Esophagus squamous epithelium (tissue), 5 donors: Measurements from ENCODE around the gene RAPGEF4. TPM values are rescaled to one million over a fixed set of nuclear protein-coding genes. Genes with fewer than 3 reads are reported as not detected.
"Not testable (repeated sequence)": the region's sequence is repeated elsewhere in the genome, so short reads cannot be mapped to it uniquely, and the experiment has no call there.

Source experiments
- DNase-seq: peaks from one replicate; lab custom pipeline; 2025; lab: John Stamatoyannopoulos, UW
- H3K27ac ChIP-seq, 4 donors: fragments of 200-600 bp; sonication (generic); one replicate each; pipeline ENCODE4 v1.5.1; 2016 to 2019; ENCODE audit warnings: mild to moderate bottlenecking in 1 of 4
- H3K27me3 ChIP-seq, 4 donors: fragments of 200-600 bp; sonication (generic); 1 replicate in 3 of 4; 2 replicates in 1 of 4; pipeline versions ENCODE4 v1.5.1 to v1.6.0; 2017 to 2021; ENCODE audit warnings: antibody characterized with exemption in 1 of 4
- H3K36me3 ChIP-seq, 3 donors: fragments of 200-600 bp; sonication (generic); one replicate each; pipeline ENCODE4 v1.5.1; 2016 to 2019
- H3K4me1 ChIP-seq, 3 donors: fragments of 200-600 bp; sonication (generic); one replicate each; pipeline ENCODE4 v1.5.1; 2017 to 2019
- H3K4me3 ChIP-seq, 4 donors: fragments of 200-600 bp; sonication (generic); 1 replicate in 3 of 4; 2 replicates in 1 of 4; pipeline ENCODE4 v1.5.1; 2016 to 2019; ENCODE audit warnings: mild to moderate bottlenecking in 2 of 4, moderate library complexity in 1 of 4
- H3K9me3 ChIP-seq, 3 donors: fragments of 200-600 bp; sonication (generic); one replicate each; pipeline ENCODE4 v1.5.1; 2016 to 2019
- POLR2A ChIP-seq, 4 donors: fragments of 450-650 bp; IDR thresholded peaks; one replicate each; pipeline ENCODE4 v1.6.1; 2017; ENCODE audit warnings: antibody characterized with exemption in 4 of 4, mild to moderate bottlenecking in 4 of 4, moderate library complexity in 3 of 4
- WGBS, 2 donors: methylation state at CpG; one replicate each; pipeline ENCODE4 v1.1.5; 2018; 5-methylcytosine and 5-hydroxymethylcytosine counted together
- intact Hi-C: fragments of 100-400 bp; cut with DNase I; formaldehyde crosslinking; loops from one replicate; pipeline ENCODE4 v1.15.0; 2022
- total RNA-seq, 4 donors: library from RNA; depleted of rRNA; stranded (reverse); fragments of >200 nt; gene quantifications; one replicate each; pipeline ENCODE4 v1.1.0, GENCODE V29; 2016
- TF ChIP-seq, protein P1 (sequence below), 6 experiments: fragments of 450-650 bp in 4 of 6; fragments of 200-600 bp in 2 of 6; sonication (generic) in 2 of 6; IDR thresholded peaks; one replicate each; pipeline ENCODE4 v1.5.1; 2016 to 2019; ENCODE audit warnings: antibody characterized with exemption in 6 of 6, mild to moderate bottlenecking in 4 of 6, moderate library complexity in 4 of 6
- donor health status: DM: yes; HTN: yes; CAD: no.

Gene RAPGEF4
- total RNA-seq, 4 donors from 2014 or later = 2.6 to 11.1 (median 2.9) TPM

GRCh38 chr2:172739661-172740266 is 4.1 kb downstream of the RAPGEF4 start:
- Histone ChIP-seq H3K36me3 (no peaks in the 10 kb centered on the region), H3K27me3 (peaks cover 0 to 25% (median 1%) of the 10 kb centered on the region in 4 donors), H3K9me3 (no peaks in the 10 kb centered on the region), H3K27ac (no peak overlapping the region), H3K4me3 (no peak overlapping the region), H3K4me1 (peaks cover 0 to 18% (median 16%) of the 10 kb centered on the region in 3 donors)
- intact Hi-C loops = no loop called here
- no peak for DNase-seq
- TF ChIP-seq POLR2A (IDR thresholded peaks at IDR 0.05) = no peak
- TF ChIP-seq, protein P1, sequence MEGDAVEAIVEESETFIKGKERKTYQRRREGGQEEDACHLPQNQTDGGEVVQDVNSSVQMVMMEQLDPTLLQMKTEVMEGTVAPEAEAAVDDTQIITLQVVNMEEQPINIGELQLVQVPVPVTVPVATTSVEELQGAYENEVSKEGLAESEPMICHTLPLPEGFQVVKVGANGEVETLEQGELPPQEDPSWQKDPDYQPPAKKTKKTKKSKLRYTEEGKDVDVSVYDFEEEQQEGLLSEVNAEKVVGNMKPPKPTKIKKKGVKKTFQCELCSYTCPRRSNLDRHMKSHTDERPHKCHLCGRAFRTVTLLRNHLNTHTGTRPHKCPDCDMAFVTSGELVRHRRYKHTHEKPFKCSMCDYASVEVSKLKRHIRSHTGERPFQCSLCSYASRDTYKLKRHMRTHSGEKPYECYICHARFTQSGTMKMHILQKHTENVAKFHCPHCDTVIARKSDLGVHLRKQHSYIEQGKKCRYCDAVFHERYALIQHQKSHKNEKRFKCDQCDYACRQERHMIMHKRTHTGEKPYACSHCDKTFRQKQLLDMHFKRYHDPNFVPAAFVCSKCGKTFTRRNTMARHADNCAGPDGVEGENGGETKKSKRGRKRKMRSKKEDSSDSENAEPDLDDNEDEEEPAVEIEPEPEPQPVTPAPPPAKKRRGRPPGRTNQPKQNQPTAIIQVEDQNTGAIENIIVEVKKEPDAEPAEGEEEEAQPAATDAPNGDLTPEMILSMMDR (IDR thresholded peaks at IDR 0.05) = no peak
- 68% methylated on average over 7 of the region's 7 CpGs for WGBS, 2 donors

DNA sequence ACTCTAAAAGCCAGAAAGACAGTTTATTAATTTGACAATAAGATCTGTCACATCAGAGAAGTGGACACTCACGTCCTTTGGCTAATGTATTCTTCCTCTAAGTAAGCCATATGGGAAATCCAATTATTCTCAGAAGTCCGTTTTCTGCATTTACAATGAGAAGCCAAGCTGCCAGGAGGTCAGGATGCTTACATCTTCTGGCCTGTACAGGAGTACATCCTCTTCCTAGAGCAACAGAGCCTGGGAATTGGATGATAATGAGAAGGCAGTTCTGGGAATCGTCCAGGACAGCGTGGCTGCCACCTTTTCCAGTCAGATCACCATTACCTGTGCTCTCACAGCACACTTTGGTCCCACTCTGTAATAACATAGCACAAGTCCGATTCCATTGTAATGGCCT is 5.2 kb downstream of the RAPGEF4 start:
- no peak for DNase-seq
- H3K36me3 ChIP-seq = no peaks in the 10 kb centered on the region
- TF ChIP-seq POLR2A (IDR thresholded peaks at IDR 0.05) = no peak
- TF ChIP-seq, protein P1 (IDR thresholded peaks at IDR 0.05) = no peak
- H3K4me3 ChIP-seq = no peak overlapping the region
- 82 to 83% methylated on average over 5 of the region's 5 CpGs for WGBS, 2 donors
- intact Hi-C loops = no loop called here
- H3K27me3 ChIP-seq = peaks cover 0 to 14% (median 0%) of the 10 kb centered on the region in 4 donors
- H3K27ac ChIP-seq = no peak overlapping the region
- H3K9me3 ChIP-seq = no peaks in the 10 kb centered on the region
- peaks cover 0 to 7% (median 6%) of the 10 kb centered on the region in 3 donors for H3K4me1 ChIP-seq

DNA sequence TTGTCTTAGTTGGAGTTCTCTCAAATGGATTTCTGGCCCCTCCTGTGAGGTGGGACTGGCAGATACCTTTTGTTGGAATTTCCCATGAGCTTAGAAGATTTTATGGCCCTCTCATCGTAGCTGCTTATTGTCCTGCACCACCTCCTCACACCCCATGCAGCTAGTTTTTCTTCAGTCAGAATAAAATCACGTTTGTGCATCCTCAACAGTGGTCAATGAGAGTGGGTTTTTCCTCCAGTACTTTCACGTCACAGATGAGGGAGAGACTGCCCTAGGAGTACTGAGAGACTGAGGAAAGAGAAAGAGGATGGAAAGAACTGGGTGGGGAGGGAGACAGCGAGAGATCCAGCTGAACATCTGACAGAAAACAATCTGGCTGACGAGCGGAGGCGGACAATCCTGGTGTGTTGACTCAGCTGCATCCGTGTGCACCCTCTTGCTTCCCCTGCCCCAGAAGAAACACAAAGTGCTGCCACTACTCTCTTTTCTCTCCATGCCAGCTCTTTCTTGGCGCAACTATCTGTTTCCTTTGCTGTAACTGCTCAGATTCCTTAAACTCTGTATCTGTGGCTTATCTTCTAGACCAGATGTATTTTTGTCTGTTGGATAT is 7.4 kb downstream of the RAPGEF4 start:
- Histone ChIP-seq H3K4me1 (no peaks in the 10 kb centered on the region), H3K36me3 (no peaks in the 10 kb centered on the region), H3K27me3 (no peaks in the 10 kb centered on the region), H3K27ac (no peak overlapping the region), H3K9me3 (no peaks in the 10 kb centered on the region), H3K4me3 (no peak overlapping the region)
- 69 to 74% methylated on average over 9 of the region's 9 CpGs for WGBS, 2 donors
- no peak for TF ChIP-seq POLR2A (IDR thresholded peaks at IDR 0.05)
- TF ChIP-seq, protein P1 (IDR thresholded peaks at IDR 0.05) = no peak
- DNase-seq = no peak
- intact Hi-C loops = no loop called here

DNA sequence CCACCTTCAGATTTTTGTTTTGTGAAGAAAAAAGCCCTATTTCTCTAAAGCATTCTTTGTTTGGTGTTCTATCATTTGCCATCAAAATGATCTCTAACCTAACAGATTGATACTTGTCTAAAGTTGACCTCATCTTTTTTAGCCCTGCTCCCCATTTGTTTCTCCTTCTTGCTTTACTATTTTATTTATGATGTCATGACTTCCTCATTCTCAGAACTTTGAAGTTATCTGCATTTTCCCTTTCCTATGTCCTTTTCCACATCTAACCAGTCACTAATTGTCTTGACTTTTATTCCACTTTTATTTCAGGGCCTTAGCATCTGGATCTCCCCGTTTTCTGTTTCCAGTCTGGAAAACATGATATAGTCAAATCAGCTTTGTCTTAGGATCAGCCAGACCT is 8.3 kb downstream of the RAPGEF4 start:
- H3K9me3 ChIP-seq = no peaks in the 10 kb centered on the region
- WGBS, 2 donors = 90 to 94% methylated on average over 1 of the region's 1 CpG
- no peak for DNase-seq
- no peaks in the 10 kb centered on the region for H3K4me1 ChIP-seq
- no peaks in the 10 kb centered on the region for H3K36me3 ChIP-seq
- TF ChIP-seq, protein P1 (IDR thresholded peaks at IDR 0.05) = no peak
- no peak for TF ChIP-seq POLR2A (IDR thresholded peaks at IDR 0.05)
- H3K27ac ChIP-seq = no peak overlapping the region
- no peak overlapping the region for H3K4me3 ChIP-seq
- intact Hi-C loops = no loop called here
- no peaks in the 10 kb centered on the region for H3K27me3 ChIP-seq

DNA sequence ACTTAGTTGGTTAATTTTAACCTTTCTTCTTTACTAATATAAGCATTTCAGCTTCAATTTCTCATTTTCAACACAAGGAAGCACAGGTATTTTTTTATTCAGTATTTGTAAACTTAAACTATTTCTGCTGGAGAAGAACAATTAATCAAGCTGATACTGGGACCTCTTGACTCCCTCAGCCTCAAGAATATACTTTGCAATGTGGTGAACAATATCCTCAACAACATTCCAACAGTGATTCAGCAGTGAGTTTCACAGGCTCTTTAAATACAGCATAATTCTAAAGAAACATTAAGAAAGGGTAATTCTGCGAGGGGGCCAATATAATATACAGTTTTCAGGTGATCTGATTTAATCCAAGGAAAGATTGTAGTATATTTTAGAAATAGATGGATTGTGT is 10.0 kb downstream of the RAPGEF4 start:
- H3K4me1 ChIP-seq = no peaks in the 10 kb centered on the region
- intact Hi-C loops = no loop called here
- H3K27me3 ChIP-seq = no peaks in the 10 kb centered on the region
- H3K9me3 ChIP-seq = no peaks in the 10 kb centered on the region
- no peaks in the 10 kb centered on the region for H3K36me3 ChIP-seq
- H3K4me3 ChIP-seq = no peak overlapping the region
- no peak overlapping the region for H3K27ac ChIP-seq
- no peak for DNase-seq
- WGBS, 2 donors = 92 to 93% methylated on average over 1 of the region's 1 CpG
- no peak for TF ChIP-seq POLR2A (IDR thresholded peaks at IDR 0.05)

GRCh38 chr2:172748543-172748942 is 12.9 kb downstream of the RAPGEF4 start:
- WGBS, 2 donors = 78 to 80% methylated on average over 2 of the region's 2 CpGs
- H3K27me3 ChIP-seq, DNase-seq, H3K36me3 ChIP-seq, H3K9me3 ChIP-seq, H3K27ac ChIP-seq, intact Hi-C loops, H3K4me3 ChIP-seq, H3K4me1 ChIP-seq: not testable (repeated sequence)
